Cerebellar nuclear complex (tissue), 1 donor: ENCODE measurements around the gene MBD5.

Experiments used
- DNase-seq, 2 experiments: peaks; one replicate each; lab custom pipeline; 2025; lab: John Stamatoyannopoulos, UW

Gene MBD5

DNA sequence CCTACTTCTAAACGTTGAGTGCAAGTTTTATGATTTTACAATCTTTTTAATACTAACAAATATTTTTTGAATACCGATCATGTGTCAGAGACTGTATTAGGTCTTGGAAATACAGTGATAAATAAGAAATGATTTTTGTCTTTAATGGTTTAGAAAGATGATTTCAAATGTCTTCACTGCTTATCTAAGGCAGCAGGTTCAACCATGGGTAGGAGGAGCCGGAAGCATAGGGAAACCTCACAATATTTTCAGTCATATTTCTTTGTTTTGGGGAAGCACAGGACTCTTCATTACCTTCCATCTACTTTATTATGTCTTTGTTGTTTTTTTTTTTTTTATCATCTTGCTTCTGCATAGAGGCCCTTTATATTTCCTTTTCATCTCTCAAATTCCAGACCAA, 458.5 kb downstream of the MBD5 start:
- no peak for DNase-seq

GRCh38 chr2:148483665-148484064, 462.8 kb downstream of the MBD5 start:
- DNase-seq: no peak

DNA sequence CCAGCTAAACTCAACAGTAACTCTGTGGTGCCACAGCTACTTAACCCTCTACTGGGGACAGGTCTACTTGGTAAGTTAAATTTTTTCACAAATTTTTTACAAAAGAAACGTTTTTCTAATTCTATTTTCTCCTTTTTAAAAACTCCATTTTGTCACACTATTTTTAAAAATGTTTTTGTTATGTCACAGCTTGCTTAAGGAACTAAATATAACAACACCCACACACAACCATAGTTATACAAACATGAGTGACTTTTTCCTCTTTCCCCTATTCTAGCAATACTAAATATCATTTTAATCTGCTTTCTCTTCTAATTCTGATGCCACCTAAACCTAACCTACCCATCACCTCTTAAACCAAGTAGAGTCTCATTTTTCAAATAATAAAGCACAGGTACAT, 463.2 kb downstream of the MBD5 start:
- no peak for DNase-seq

DNA sequence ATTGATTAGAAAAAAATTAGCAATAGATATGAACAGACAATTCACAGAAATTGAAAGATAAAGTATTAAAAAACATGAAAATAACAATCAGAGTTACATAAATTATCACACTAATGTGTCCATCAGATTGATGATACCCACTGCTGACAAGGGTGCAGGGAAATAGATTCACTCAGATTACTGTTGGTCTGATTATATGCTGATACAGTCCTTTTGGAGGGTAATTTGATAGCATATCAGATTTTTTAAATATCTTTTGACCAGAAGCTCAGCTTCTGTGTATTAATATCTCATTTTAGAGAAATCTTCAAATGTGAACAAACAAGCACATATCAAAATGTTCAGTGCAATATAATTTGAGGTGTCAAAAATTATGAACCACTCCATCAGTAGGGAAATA, 465.8 kb downstream of the MBD5 start:
- no peak for DNase-seq

GRCh38 chr2:148487439-148487838, 466.5 kb downstream of the MBD5 start:
- DNase-seq: no peak

DNA sequence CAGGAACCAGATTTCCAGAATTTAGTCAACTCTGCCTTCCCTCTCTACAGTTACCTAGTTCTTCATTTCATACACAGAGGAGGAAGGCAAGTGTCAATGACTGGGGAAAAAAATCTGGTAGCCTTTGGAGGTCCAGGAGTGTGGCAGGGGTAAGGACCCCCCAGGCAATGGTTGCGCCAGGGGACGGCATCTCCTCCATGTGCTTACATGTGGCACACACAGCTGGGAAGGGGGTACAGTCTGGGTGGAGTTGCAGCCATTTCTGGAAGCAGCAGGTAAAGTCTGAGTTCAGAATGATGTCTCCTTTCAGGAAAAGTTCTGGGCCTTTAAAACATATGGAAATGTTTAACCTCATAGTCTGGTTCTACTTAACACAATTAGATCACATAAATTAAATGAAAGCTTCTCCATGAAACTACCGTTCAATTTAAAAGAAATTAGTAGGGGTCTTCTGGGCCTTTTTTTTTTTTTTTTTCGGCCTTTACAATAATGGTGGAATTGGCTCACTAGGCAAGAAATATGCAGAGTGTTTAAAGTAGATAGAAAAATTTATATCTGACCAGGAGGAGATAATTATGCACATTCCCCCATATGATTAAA, 470.0 kb downstream of the MBD5 start:
- no peak for DNase-seq

- DNase-seq: no peak
Observed at GRCh38 chr2:148493822-148494563, 473.1 kb downstream of the MBD5 start.

- DNase-seq: no peak
Observed at GRCh38 chr2:148495586-148495985, 474.7 kb downstream of the MBD5 start.

DNA sequence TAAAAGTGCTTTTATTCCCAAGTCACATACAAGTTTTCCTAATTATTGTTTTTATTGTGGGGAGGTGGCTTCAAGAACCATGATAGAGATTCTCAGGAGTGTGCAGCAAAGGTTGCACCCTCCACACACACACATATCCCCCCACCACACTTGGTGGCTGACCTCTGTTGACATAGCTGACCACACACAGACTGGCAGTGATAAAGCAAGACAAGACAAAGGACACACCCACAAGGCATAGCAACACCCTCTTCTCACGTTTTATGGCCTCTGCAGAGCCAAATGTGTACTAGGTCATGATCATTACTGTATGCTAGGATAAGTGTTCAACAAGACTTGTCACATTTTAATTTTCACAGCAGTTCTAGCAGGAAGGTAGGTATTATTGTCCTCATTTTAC, 480.7 kb downstream of the MBD5 start:
- no peak for DNase-seq

GRCh38 chr2:148503516-148503915, 482.6 kb downstream of the MBD5 start:
- no peak for DNase-seq

- no peak for DNase-seq
Observed at GRCh38 chr2:148507970-148508369, 487.1 kb downstream of the MBD5 start.

GRCh38 chr2:148508878-148509287, 488.0 kb downstream of the MBD5 start:
- no peak for DNase-seq

- DNase-seq: no peak
Observed at GRCh38 chr2:148509288-148509902, 488.5 kb downstream of the MBD5 start.

GRCh38 chr2:148511883-148512282, 491.0 kb downstream of the MBD5 start:
- DNase-seq: no peak

GRCh38 chr2:148512501-148512900, 491.6 kb downstream of the MBD5 start:
- DNase-seq: no peak

GRCh38 chr2:148513427-148513826, 492.5 kb downstream of the MBD5 start:
- no peak for DNase-seq

DNA sequence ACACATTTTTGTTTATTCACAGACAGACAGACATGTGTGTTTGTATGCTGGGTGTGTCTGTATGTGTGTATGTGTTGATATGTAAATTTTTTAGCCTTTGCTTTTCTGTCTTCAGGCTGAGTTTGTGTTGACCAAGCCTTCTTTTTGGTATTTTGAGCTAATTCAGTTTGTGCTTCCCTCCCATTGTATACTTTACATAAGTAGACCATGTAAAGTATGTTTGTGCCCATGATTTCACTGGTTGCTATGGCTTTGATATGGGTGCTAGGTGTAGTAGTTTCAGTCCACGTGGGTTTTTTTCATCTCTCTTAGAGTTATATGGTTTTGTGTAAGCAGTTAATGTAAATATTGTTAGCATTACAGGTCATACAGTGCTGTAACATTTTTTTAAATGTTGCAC, 494.2 kb downstream of the MBD5 start:
- DNase-seq: no peak

GRCh38 chr2:148515976-148516375, 495.1 kb downstream of the MBD5 start:
- no peak for DNase-seq

- no peak for DNase-seq
Observed at GRCh38 chr2:148517296-148517695, 496.4 kb downstream of the MBD5 start.

GRCh38 chr2:148517822-148518221, 496.9 kb downstream of the MBD5 start:
- DNase-seq: no peak

GRCh38 chr2:148519013-148519412, 498.1 kb downstream of the MBD5 start:
- DNase-seq: peak in 1 of 2 experiments; percentile 69

DNA sequence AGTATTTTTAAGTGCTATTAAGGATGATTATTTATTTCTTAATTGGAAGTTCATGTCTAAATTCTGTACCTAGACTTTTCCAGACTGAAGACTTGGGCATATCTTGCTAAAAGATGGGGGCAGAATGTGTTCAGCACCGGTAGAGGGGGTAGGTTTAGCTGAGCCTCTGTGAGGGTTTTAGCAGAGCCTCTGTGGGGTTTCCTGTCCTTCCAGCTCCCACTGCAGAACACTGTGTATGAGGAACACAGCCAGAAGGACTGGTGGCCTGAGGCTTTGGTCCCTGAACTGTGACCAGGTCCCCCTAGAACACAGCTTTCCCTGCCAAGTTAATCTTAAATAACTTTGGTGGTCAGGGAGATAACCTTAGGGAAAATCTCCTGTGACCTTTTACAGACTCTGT, 500.3 kb downstream of the MBD5 start:
- no peak for DNase-seq

GRCh38 chr2:148523315-148523714, 502.4 kb downstream of the MBD5 start:
- no peak for DNase-seq
